GM12865 (cell line): ENCODE data around the gene NTN1.

Experiments
- DNase-seq: peaks from one replicate; pipeline ENCODE4 v3.0.0; 2010; ENCODE audit warnings: low read depth
- H3K4me3 ChIP-seq: 2 replicates; pipeline ENCODE4 v1.5.1; 2011; ENCODE audit warnings: mild to moderate bottlenecking, low read depth, low read length, control low read depth
- CTCF ChIP-seq: IDR thresholded peaks from 2 replicates; pipeline ENCODE4 v1.5.1; 2011; ENCODE audit warnings: low read length, control low read depth, low read depth, inconsistent platforms; ENCODE audit not compliant: insufficient read depth; ENCODE audit errors: missing control alignments

Gene NTN1

GRCh38 chr17:9177212-9177611 lies 155.9 kb downstream of the NTN1 start:
- TF ChIP-seq CTCF: no peak
- DNase-seq: no peak
- H3K4me3 ChIP-seq: no peak overlapping the region

GRCh38 chr17:9178319-9178718 lies 157.0 kb downstream of the NTN1 start:
- H3K4me3 ChIP-seq: no peak overlapping the region
- no peak for TF ChIP-seq CTCF
- no peak for DNase-seq

- TF ChIP-seq CTCF: no peak
- DNase-seq: no peak
- H3K4me3 ChIP-seq: no peak overlapping the region
Measured at GRCh38 chr17:9179602-9180001, 158.3 kb downstream of the NTN1 start.

DNA sequence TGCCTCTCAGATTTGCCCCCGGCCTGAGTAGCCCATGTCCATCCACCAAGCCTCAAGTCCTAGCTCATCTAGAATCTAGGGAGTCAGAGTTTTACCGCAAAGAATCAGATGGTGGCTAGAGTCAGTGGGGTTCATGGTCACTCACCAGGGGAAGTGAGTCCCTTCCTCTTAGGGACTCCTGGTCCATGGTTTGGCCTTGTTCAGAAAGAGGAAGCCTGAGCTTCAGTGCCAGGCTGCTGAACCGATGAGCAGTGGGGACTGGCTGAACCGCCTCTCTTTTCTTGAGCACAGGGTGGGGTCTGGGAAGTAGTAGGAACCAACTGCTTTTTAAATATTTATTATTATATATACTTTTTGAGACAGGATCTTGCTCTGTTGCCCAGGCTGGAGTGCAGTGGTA lies 160.3 kb downstream of the NTN1 start:
- H3K4me3 ChIP-seq: no peak overlapping the region
- TF ChIP-seq CTCF: no peak
- no peak for DNase-seq

GRCh38 chr17:9183306-9183705 lies 162.0 kb downstream of the NTN1 start:
- TF ChIP-seq CTCF: no peak
- DNase-seq: peak; percentile 30

DNA sequence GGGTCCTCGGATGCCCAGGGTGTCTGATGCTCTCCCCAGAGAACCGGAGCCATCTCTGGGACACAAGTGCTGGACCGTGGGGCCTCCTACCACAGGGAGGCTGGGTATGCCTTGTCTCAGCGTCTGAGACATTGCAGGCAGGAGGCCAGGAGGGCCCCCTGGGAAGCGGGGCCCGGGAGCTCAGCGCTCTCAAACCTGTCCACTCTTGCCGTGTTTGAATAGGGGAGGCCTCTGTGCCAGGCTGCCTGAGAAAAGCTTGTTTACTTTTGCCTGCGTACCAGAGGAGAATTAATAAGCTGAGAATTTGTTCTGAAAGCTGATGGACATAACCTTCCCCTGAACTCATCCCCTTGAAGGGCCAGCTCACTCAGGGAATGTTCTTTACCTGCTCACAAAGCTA lies 163.8 kb downstream of the NTN1 start:
- TF ChIP-seq CTCF: no peak
- H3K4me3 ChIP-seq: no peak overlapping the region
- DNase-seq: no peak

More at GRCh38 chr17:9183306-9183705, 162.0 kb downstream of the NTN1 start:
- H3K4me3 ChIP-seq: no peak overlapping the region

GRCh38 chr17:9185688-9186284 lies 164.5 kb downstream of the NTN1 start:
- no peak for TF ChIP-seq CTCF
- no peak for DNase-seq
- H3K4me3 ChIP-seq: no peak overlapping the region
